HepG2 (cell line): ENCODE results near the gene RELB. TPM values are rescaled to one million over a fixed set of nuclear protein-coding genes. Genes with fewer than 3 reads are reported as not detected.

Source experiments
- BHLHE40 ChIP-seq: IDR thresholded peaks from 2 replicates; pipeline ENCODE4 v1.6.1; 2011; ENCODE audit warnings: low read length, improper control_type of control experiment
- FOXK2 ChIP-seq: fragments of 450-650 bp; IDR thresholded peaks from 2 replicates; pipeline ENCODE4 v1.6.1; 2016
- HNRNPUL1 ChIP-seq: fragments of 200-400 bp; formaldehyde crosslinking; IDR thresholded peaks from 2 replicates; pipeline ENCODE4 v1.6.1; 2017; ENCODE audit warnings: low read depth, mild to moderate bottlenecking, low read length, moderate library complexity
- HOXA5 ChIP-seq: sonication (generic); formaldehyde crosslinking; IDR thresholded peaks from 2 replicates; pipeline ENCODE4 v1.4.0; 2020; ENCODE audit warnings: missing genetic modification reagents
- MAFF ChIP-seq: IDR thresholded peaks from 2 replicates; pipeline ENCODE4 v1.6.1; 2011; ENCODE audit warnings: low read depth, low read length, improper control_type of control experiment
- MAZ ChIP-seq, 2 experiments: sonication (generic) in 1 of 2; formaldehyde crosslinking in 1 of 2; IDR thresholded peaks; 2 replicates each; pipeline versions ENCODE4 v1.5.0 to v1.6.1; 2012 to 2020; ENCODE audit warnings: low read depth in 2 of 2, mild to moderate bottlenecking in 2 of 2, borderline replicate concordance in 1 of 2, improper control_type of control experiment in 1 of 2, low read length in 1 of 2, missing genetic modification reagents in 1 of 2, moderate library complexity in 1 of 2
- MXI1 ChIP-seq: IDR thresholded peaks from 3 replicates; pipeline ENCODE4 v1.6.1; 2012; ENCODE audit warnings: low read depth, low read length, inconsistent platforms, borderline replicate concordance
- POLR2AphosphoS2 ChIP-seq: IDR thresholded peaks from 2 replicates; pipeline ENCODE4 v1.6.1; 2011; ENCODE audit warnings: low read depth, low read length, improper control_type of control experiment
- PPARG ChIP-seq: conservative IDR thresholded peaks from 2 replicates; pipeline ENCODE4 v1.6.1; 2016; ENCODE audit warnings: missing biosample characterization, missing genetic modification reagents
- RBAK ChIP-seq: sonication (generic); formaldehyde crosslinking; IDR thresholded peaks from 2 replicates; pipeline ENCODE4 v1.5.1; 2020; ENCODE audit warnings: mild to moderate bottlenecking, missing genetic modification reagents
- SOX13 ChIP-seq, 3 experiments: fragments of 450-650 bp in 1 of 3; sonication (generic) in 1 of 3; formaldehyde crosslinking in 1 of 3; IDR thresholded peaks in 2 of 3; conservative IDR thresholded peaks in 1 of 3; 2 replicates each; pipeline versions ENCODE4 v1.5.0 to v1.6.1; 2016 to 2020; ENCODE audit warnings: antibody characterized with exemption in 1 of 3, mild to moderate bottlenecking in 1 of 3, missing compliant biosample characterization in 1 of 3, missing genetic modification reagents in 1 of 3, moderate library complexity in 1 of 3
- ZNF138 ChIP-seq: sonication (generic); formaldehyde crosslinking; IDR thresholded peaks from 2 replicates; pipeline ENCODE4 v1.5.0; 2020; ENCODE audit warnings: mild to moderate bottlenecking, low read depth, missing genetic modification reagents
- ZNF3 ChIP-seq: IDR thresholded peaks from 2 replicates; pipeline ENCODE4 v1.7.0; 2017; ENCODE audit warnings: inconsistent platforms
- ZNF510 ChIP-seq: sonication (generic); formaldehyde crosslinking; IDR thresholded peaks from 2 replicates; pipeline ENCODE4 v1.4.0; 2020; ENCODE audit warnings: low read depth, mild to moderate bottlenecking, missing genetic modification reagents
- ZNF572 ChIP-seq: sonication (generic); formaldehyde crosslinking; IDR thresholded peaks from 2 replicates; pipeline ENCODE4 v1.5.1; 2020; ENCODE audit warnings: mild to moderate bottlenecking, missing genetic modification reagents
- polyA plus RNA-seq, 8 experiments: library from polyadenylated mRNA; depleted of rRNA in 3 of 8; stranded (reverse) in 7 of 8; unstranded in 1 of 8; fragments of >200 nt; fragmentation: Illumina TruSeq in 4 of 8; extraction: Trizol in 4 of 8; gene quantifications; 2 replicates each; pipeline versions ENCODE4 v1.2.1 to v1.2.3, GENCODE V29; 2011 to 2016; ENCODE audit warnings: low read depth in 4 of 8, missing spikeins in 1 of 8, mixed read lengths in 1 of 8; ENCODE audit not compliant: insufficient read depth in 1 of 8
- total RNA-seq, 5 experiments: library from RNA; depleted of rRNA; stranded (reverse); fragments of >200 nt; fragmentation: Illumina TruSeq; extraction: Trizol; gene quantifications; 2 replicates each; pipeline ENCODE4 v1.2.3, GENCODE V29; 2016; ENCODE audit warnings: low read depth in 1 of 5
- TF ChIP-seq, protein P1 (sequence below): sonication (generic); formaldehyde crosslinking; IDR thresholded peaks from 2 replicates; pipeline ENCODE4 v1.8.0; 2022; ENCODE audit warnings: low read depth, missing genetic modification reagents
- TF ChIP-seq, protein P2 (sequence below): sonication (generic); formaldehyde crosslinking; IDR thresholded peaks from 2 replicates; pipeline ENCODE4 v1.4.0; 2020; ENCODE audit warnings: mild to moderate bottlenecking, low read depth, missing genetic modification reagents
- TF ChIP-seq, protein P3 (sequence below): sonication (generic); formaldehyde crosslinking; IDR thresholded peaks from 2 replicates; pipeline ENCODE4 v1.4.0; 2020; ENCODE audit warnings: missing genetic modification reagents
- TF ChIP-seq, protein P4 (sequence below), 2 experiments: fragments of 450-650 bp in 1 of 2; sonication (generic) in 1 of 2; formaldehyde crosslinking; IDR thresholded peaks; 2 replicates each; pipeline versions ENCODE4 v1.5.0 to v1.8.0; 2020 to 2022; ENCODE audit warnings: mild to moderate bottlenecking in 1 of 2, missing genetic modification reagents in 1 of 2

The RELB gene
- total and polyA plus RNA-seq, 2 of the 13 experiments (the other 11 are each of a cell fraction or from before 2014, with no cell fraction given): 1.9 to 3.5 TPM

DNA sequence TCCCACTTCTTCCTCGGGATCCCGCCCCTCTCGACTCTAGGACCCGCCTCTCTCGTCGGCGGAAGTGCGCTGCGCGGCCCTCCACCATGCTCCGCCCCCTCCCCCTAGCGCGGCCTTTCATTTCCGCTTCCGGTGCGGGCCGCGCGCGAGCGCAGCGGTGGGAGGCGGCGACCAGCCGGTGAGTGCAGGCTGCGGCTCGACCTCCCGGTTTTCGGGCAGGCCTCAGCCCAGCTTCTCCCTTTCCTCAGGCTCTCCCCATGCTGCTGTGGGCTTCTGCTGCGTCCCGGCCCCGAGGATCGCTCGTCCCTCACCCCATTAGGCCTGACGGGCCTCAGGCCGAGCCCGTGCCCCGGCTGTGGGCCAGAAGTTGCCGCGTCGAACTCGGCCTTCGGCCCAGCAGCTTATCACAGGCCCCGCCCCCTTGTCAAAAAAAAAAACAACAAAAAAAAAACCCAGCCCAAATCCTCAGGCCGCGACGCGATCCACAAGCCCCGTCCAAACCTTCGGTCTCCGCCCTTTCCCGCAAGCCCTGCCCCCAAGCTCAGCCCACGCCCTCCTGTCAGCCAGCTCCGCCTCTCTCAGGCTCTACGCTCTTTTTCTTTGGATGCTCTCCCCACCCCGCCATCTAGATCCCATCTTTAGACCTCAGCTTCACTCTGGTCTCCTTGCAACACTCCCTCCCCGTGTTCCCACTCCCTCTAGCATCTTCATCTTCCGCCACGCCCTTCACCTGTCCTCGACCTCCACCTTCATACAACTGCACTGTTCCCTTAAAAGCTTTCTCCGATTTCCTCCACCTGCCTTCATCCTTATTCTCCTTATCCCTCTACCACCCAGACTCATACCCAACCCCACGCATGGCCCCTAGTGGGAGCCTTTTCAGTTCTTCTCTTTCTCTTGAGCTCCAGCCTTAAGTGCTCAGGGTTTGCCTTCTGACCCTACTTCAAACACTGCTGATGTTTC is 37.9 kb downstream of the RELB start, which contains the start of gene CLASRP (continued):
- TF ChIP-seq SOX13 (IDR thresholded peaks at IDR 0.05): no peak
- no peak for TF ChIP-seq SOX13 (CRISPR knock-in tag; conservative IDR thresholded peaks at IDR 0.05 in 1 of 2, IDR thresholded peaks at IDR 0.05 in 1 of 2)
- no peak for TF ChIP-seq MAFF
- no peak for TF ChIP-seq ZNF138 (CRISPR knock-in tag)
- no peak for TF ChIP-seq BHLHE40
- no peak for TF ChIP-seq RBAK (CRISPR knock-in tag)
- TF ChIP-seq FOXK2: no peak
- TF ChIP-seq ZNF572 (CRISPR knock-in tag): 0 out of 2 replicates have a peak, but pooled peaks have one; percentile 31
- no peak for TF ChIP-seq POLR2AphosphoS2
- TF ChIP-seq ZNF3 (CRISPR knock-in tag): no peak
- TF ChIP-seq, protein P1, sequence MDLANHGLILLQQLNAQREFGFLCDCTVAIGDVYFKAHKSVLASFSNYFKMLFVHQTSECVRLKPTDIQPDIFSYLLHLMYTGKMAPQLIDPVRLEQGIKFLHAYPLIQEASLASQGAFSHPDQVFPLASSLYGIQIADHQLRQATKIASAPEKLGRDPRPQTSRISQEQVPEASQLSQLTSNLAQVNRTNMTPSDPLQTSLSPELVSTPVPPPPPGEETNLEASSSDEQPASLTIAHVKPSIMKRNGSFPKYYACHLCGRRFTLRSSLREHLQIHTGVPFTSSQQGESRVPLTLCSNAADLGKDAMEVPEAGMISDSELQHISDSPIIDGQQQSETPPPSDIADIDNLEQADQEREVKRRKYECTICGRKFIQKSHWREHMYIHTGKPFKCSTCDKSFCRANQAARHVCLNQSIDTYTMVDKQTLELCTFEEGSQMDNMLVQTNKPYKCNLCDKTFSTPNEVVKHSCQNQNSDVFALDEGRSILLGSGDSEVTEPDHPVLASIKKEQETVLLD (CRISPR knock-in tag): no peak
- TF ChIP-seq, protein P2, sequence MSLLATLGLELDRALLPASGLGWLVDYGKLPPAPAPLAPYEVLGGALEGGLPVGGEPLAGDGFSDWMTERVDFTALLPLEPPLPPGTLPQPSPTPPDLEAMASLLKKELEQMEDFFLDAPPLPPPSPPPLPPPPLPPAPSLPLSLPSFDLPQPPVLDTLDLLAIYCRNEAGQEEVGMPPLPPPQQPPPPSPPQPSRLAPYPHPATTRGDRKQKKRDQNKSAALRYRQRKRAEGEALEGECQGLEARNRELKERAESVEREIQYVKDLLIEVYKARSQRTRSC (CRISPR knock-in tag): no peak
- TF ChIP-seq MAZ (IDR thresholded peaks at IDR 0.05; ENCODE audit: borderline replicate concordance, low read depth, low read length): peak; percentile 74
- peak; percentile 62; the same call in 1 of the 2 replicates for TF ChIP-seq MAZ (CRISPR knock-in tag; IDR thresholded peaks at IDR 0.05; ENCODE audit: low read depth)
- TF ChIP-seq PPARG: peak; percentile 38; the same call in 1 of the 2 replicates
- no peak for TF ChIP-seq ZNF510 (CRISPR knock-in tag)
- TF ChIP-seq, protein P3, sequence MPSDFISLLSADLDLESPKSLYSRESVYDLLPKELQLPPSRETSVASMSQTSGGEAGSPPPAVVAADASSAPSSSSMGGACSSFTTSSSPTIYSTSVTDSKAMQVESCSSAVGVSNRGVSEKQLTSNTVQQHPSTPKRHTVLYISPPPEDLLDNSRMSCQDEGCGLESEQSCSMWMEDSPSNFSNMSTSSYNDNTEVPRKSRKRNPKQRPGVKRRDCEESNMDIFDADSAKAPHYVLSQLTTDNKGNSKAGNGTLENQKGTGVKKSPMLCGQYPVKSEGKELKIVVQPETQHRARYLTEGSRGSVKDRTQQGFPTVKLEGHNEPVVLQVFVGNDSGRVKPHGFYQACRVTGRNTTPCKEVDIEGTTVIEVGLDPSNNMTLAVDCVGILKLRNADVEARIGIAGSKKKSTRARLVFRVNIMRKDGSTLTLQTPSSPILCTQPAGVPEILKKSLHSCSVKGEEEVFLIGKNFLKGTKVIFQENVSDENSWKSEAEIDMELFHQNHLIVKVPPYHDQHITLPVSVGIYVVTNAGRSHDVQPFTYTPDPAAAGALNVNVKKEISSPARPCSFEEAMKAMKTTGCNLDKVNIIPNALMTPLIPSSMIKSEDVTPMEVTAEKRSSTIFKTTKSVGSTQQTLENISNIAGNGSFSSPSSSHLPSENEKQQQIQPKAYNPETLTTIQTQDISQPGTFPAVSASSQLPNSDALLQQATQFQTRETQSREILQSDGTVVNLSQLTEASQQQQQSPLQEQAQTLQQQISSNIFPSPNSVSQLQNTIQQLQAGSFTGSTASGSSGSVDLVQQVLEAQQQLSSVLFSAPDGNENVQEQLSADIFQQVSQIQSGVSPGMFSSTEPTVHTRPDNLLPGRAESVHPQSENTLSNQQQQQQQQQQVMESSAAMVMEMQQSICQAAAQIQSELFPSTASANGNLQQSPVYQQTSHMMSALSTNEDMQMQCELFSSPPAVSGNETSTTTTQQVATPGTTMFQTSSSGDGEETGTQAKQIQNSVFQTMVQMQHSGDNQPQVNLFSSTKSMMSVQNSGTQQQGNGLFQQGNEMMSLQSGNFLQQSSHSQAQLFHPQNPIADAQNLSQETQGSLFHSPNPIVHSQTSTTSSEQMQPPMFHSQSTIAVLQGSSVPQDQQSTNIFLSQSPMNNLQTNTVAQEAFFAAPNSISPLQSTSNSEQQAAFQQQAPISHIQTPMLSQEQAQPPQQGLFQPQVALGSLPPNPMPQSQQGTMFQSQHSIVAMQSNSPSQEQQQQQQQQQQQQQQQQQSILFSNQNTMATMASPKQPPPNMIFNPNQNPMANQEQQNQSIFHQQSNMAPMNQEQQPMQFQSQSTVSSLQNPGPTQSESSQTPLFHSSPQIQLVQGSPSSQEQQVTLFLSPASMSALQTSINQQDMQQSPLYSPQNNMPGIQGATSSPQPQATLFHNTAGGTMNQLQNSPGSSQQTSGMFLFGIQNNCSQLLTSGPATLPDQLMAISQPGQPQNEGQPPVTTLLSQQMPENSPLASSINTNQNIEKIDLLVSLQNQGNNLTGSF (CRISPR knock-in tag): peak; percentile 71; the same call in 1 of the 2 replicates
- TF ChIP-seq, protein P4, sequence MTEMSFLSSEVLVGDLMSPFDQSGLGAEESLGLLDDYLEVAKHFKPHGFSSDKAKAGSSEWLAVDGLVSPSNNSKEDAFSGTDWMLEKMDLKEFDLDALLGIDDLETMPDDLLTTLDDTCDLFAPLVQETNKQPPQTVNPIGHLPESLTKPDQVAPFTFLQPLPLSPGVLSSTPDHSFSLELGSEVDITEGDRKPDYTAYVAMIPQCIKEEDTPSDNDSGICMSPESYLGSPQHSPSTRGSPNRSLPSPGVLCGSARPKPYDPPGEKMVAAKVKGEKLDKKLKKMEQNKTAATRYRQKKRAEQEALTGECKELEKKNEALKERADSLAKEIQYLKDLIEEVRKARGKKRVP (CRISPR knock-in tag; IDR thresholded peaks at IDR 0.05): no peak
- no peak for TF ChIP-seq HNRNPUL1
- TF ChIP-seq HOXA5 (CRISPR knock-in tag): peak; percentile 88
- peak; percentile 68; the same call in 1 of the 3 replicates for TF ChIP-seq MXI1
